IMR-90 (cell line): ENCODE results near the gene PAK6. TPM values are rescaled to one million over a fixed set of nuclear protein-coding genes. Genes with fewer than 3 reads are reported as not detected.

Experiments
- ATAC-seq: fragments of 200-7000 bp; cut with Tn5 transposase; 2 replicates; pipeline ENCODE4 v1.9.1; 2020; ENCODE audit warnings: low read depth, mild to moderate bottlenecking, moderate library complexity
- BruUV-seq: library from RNA; stranded (reverse); fragments of 400-500 nt; replicated peaks from 2 replicates; lab custom pipeline; 2021; lab: Mats Ljungman, UMichigan
- CTCF ChIA-PET: fragments of 300-600 bp; formaldehyde crosslinking; extraction: SDS; loops from one replicate; lab custom pipeline; 2021; ENCODE audit warnings: antibody characterized with exemption; lab: Yijun Ruan, JAX
- POLR2A ChIA-PET: fragments of 300-600 bp; sonication (Branson Sonifier 250); formaldehyde crosslinking; loops from one replicate; lab custom pipeline; 2022; ENCODE audit warnings: antibody characterized with exemption; ENCODE audit not compliant: unreplicated experiment; lab: Charles Lee
- DNase-seq: peaks from one replicate; pipeline ENCODE4 v3.0.0; 2013
- H2AFZ ChIP-seq: replicated peaks from 2 replicates; pipeline ENCODE3; 2013; ENCODE audit warnings: low read length, mild to moderate bottlenecking; ENCODE audit not compliant: poor library complexity
- H2AK5ac ChIP-seq: 2 replicates; pipeline ENCODE4 v1.6.1; 2013; ENCODE audit warnings: low read depth, low read length, inconsistent platforms
- H2AK9ac ChIP-seq: replicated peaks from 2 replicates; pipeline ENCODE3; 2013; ENCODE audit warnings: mild to moderate bottlenecking, low read depth, low read length, moderate library complexity; ENCODE audit not compliant: poor library complexity
- H2BK120ac ChIP-seq: 2 replicates; pipeline ENCODE4 v1.6.1; 2013; ENCODE audit warnings: low read depth, low read length, inconsistent platforms
- H2BK15ac ChIP-seq: 3 replicates; pipeline ENCODE4 v1.6.1; 2013; ENCODE audit warnings: low read depth, low read length, inconsistent platforms
- H2BK20ac ChIP-seq: 2 replicates; pipeline ENCODE4 v1.6.1; 2013; ENCODE audit warnings: low read depth, mild to moderate bottlenecking, inconsistent platforms, low read length, moderate library complexity
- H2BK5ac ChIP-seq: 2 replicates; pipeline ENCODE4 v1.6.1; 2013; ENCODE audit warnings: mild to moderate bottlenecking, low read depth, low read length, inconsistent platforms; ENCODE audit not compliant: poor library complexity, severe bottlenecking
- H3K14ac ChIP-seq: replicated peaks from 2 replicates; pipeline ENCODE4 v1.6.1; 2013; ENCODE audit warnings: low read depth, low read length, inconsistent platforms
- H3K18ac ChIP-seq: 2 replicates; pipeline ENCODE4 v1.6.1; 2013; ENCODE audit warnings: low read depth, low read length, control low read depth
- H3K23ac ChIP-seq: 2 replicates; pipeline ENCODE4 v1.6.1; 2013; ENCODE audit warnings: low read depth, low read length, inconsistent platforms
- H3K27ac ChIP-seq: 2 replicates; pipeline ENCODE4 v1.5.1; 2013; ENCODE audit warnings: mild to moderate bottlenecking, control low read depth, low read length; ENCODE audit not compliant: insufficient read depth
- H3K27me3 ChIP-seq: 2 replicates; pipeline ENCODE4 v1.6.1; 2013; ENCODE audit warnings: low read length; ENCODE audit not compliant: control insufficient read depth, insufficient read depth
- H3K36me3 ChIP-seq: 2 replicates; pipeline ENCODE4 v1.6.1; 2013; ENCODE audit warnings: low read length, mixed read lengths; ENCODE audit not compliant: control insufficient read depth, insufficient read depth
- H3K4ac ChIP-seq: 2 replicates; pipeline ENCODE4 v1.6.1; 2013; ENCODE audit warnings: low read depth, low read length, inconsistent platforms
- H3K4me1 ChIP-seq: 2 replicates; pipeline ENCODE4 v1.6.1; 2013; ENCODE audit warnings: low read length, mixed read lengths; ENCODE audit not compliant: control insufficient read depth, insufficient read depth
- H3K4me2 ChIP-seq: 2 replicates; pipeline ENCODE4 v1.6.1; 2013; ENCODE audit warnings: low read depth, mild to moderate bottlenecking, control low read depth, low read length, moderate library complexity
- H3K4me3 ChIP-seq: 2 replicates; pipeline ENCODE4 v1.5.1; 2013; ENCODE audit warnings: low read depth, mild to moderate bottlenecking, control low read depth, low read length, moderate library complexity; ENCODE audit not compliant: insufficient read depth
- H3K56ac ChIP-seq: 2 replicates; pipeline ENCODE4 v1.6.1; 2013; ENCODE audit warnings: low read length, inconsistent platforms; ENCODE audit not compliant: insufficient read depth; ENCODE audit errors: extremely low read depth
- H3K79me1 ChIP-seq, 2 experiments: 2 replicates each; pipeline ENCODE4 v1.6.1; 2013; ENCODE audit warnings: low read length in 2 of 2, inconsistent platforms in 1 of 2, low read depth in 1 of 2
- H3K9ac ChIP-seq: 2 replicates; pipeline ENCODE4 v1.6.1; 2013; ENCODE audit warnings: low read depth, low read length, control low read depth
- H3K9me1 ChIP-seq: 2 replicates; pipeline ENCODE4 v1.6.1; 2013; ENCODE audit warnings: low read length, inconsistent platforms; ENCODE audit not compliant: insufficient read depth
- H3K9me3 ChIP-seq: 2 replicates; pipeline ENCODE4 v1.6.1; 2013; ENCODE audit warnings: low read length; ENCODE audit not compliant: control insufficient read depth, insufficient read depth
- H4K20me1 ChIP-seq: 2 replicates; pipeline ENCODE4 v1.6.1; 2013; ENCODE audit warnings: low read length, inconsistent platforms; ENCODE audit not compliant: insufficient read depth
- H4K5ac ChIP-seq: 2 replicates; pipeline ENCODE4 v1.6.1; 2013; ENCODE audit warnings: mild to moderate bottlenecking, low read depth, low read length, control low read depth
- H4K8ac ChIP-seq, 2 experiments: 2 replicates each; pipeline ENCODE4 v1.6.1; 2013; ENCODE audit warnings: low read depth in 2 of 2, low read length in 2 of 2, control low read depth in 1 of 2, inconsistent platforms in 1 of 2
- H4K91ac ChIP-seq: 2 replicates; pipeline ENCODE4 v1.6.1; 2013; ENCODE audit warnings: low read depth, low read length, inconsistent platforms; ENCODE audit not compliant: insufficient read depth
- BHLHE40 ChIP-seq: fragments of 150-350 bp; IDR thresholded peaks from 2 replicates; pipeline ENCODE4 v1.6.1; 2016; ENCODE audit warnings: mild to moderate bottlenecking, low read depth, low read length
- CHD1 ChIP-seq: IDR thresholded peaks from 2 replicates; pipeline ENCODE4 v1.6.1; 2012; ENCODE audit warnings: low read depth, low read length, improper control_type of control experiment
- FOS ChIP-seq: fragments of 150-350 bp; IDR thresholded peaks from 2 replicates; pipeline ENCODE4 v1.6.1; 2016; ENCODE audit warnings: low read depth, low read length
- MAFK ChIP-seq: IDR thresholded peaks from 2 replicates; pipeline ENCODE4 v1.6.1; 2012; ENCODE audit warnings: low read depth, low read length, improper control_type of control experiment
- MAZ ChIP-seq: IDR thresholded peaks from 2 replicates; pipeline ENCODE4 v1.6.1; 2012; ENCODE audit warnings: low read depth, mild to moderate bottlenecking, low read length, improper control_type of control experiment, moderate library complexity, borderline replicate concordance
- MXI1 ChIP-seq: IDR thresholded peaks from 2 replicates; pipeline ENCODE4 v1.6.1; 2012; ENCODE audit warnings: low read depth, mild to moderate bottlenecking, low read length, moderate library complexity, borderline replicate concordance
- NFE2L2 ChIP-seq: fragments of 150-350 bp; IDR thresholded peaks from 2 replicates; pipeline ENCODE4 v1.6.1; 2016; ENCODE audit warnings: low read depth, mild to moderate bottlenecking, low read length
- POLR2A ChIP-seq: IDR thresholded peaks from 2 replicates; pipeline ENCODE4 v1.6.1; 2012; ENCODE audit warnings: mild to moderate bottlenecking, low read depth, low read length
- RAD21 ChIP-seq: IDR thresholded peaks from 2 replicates; pipeline ENCODE4 v1.6.1; 2012; ENCODE audit warnings: low read length, improper control_type of control experiment
- RCOR1 ChIP-seq: IDR thresholded peaks from 2 replicates; pipeline ENCODE4 v1.6.1; 2012; ENCODE audit warnings: mild to moderate bottlenecking, low read length, improper control_type of control experiment; ENCODE audit not compliant: insufficient replicate concordance
- RFX5 ChIP-seq: IDR thresholded peaks from 2 replicates; pipeline ENCODE4 v1.8.0; 2012; ENCODE audit warnings: low read depth, mild to moderate bottlenecking, low read length, moderate library complexity
- WGBS, 2 experiments: methylation state at CpG; one replicate each; pipeline versions ENCODE4 v1.1.5 to v1.1.7; 2013; ENCODE audit warnings: missing lambda C conversion rate in 2 of 2; ENCODE audit not compliant: insufficient read length in 1 of 2; ENCODE audit errors: extremely low coverage in 2 of 2; 5-methylcytosine and 5-hydroxymethylcytosine counted together
- dilution Hi-C: fragments of 300-500 bp; cut with HindIII; formaldehyde crosslinking; loops from one replicate; pipeline ENCODE4 v1.14.3; 2018; ENCODE audit warnings: low sequenced_read_pairs; ENCODE audit not compliant: unreplicated experiment
- in situ Hi-C: fragments of 300-500 bp; cut with MboI; formaldehyde crosslinking; loops from 3 replicates; pipeline ENCODE4 v1.14.3; 2019; ENCODE audit warnings: low sequenced_read_pairs, inconsistent platforms, mixed read lengths
- intact Hi-C: fragments of 100-400 bp; cut with micrococcal nuclease; formaldehyde crosslinking; loops from 2 replicates; pipeline ENCODE4 v1.10.0; 2022
- polyA plus RNA-seq, 3 experiments: library from polyadenylated mRNA; depleted of rRNA; stranded (reverse); fragments of >200 nt; gene quantifications; 2 replicates each; pipeline ENCODE4 v1.2.3, GENCODE V29; 2012; ENCODE audit warnings: low replicate concordance in 1 of 3
- total RNA-seq: library from RNA; depleted of rRNA; stranded (reverse); fragments of >200 nt; gene quantifications from 2 replicates; pipeline ENCODE4 v1.2.3, GENCODE V29; 2012
- TF ChIP-seq, protein P1 (sequence below): fragments of 150-350 bp; IDR thresholded peaks from 2 replicates; pipeline ENCODE4 v1.6.1; 2016; ENCODE audit warnings: low read depth, mild to moderate bottlenecking, low read length, moderate library complexity, borderline replicate concordance
- TF ChIP-seq, protein P2 (sequence below): fragments of 150-350 bp; IDR thresholded peaks from 2 replicates; pipeline ENCODE4 v1.6.1; 2017; ENCODE audit warnings: mild to moderate bottlenecking, antibody characterized with exemption, low read length, low read depth

The PAK6 gene
- total and polyA plus RNA-seq, 2 of the 4 experiments (the other 2 are of a cell fraction): 0.21 TPM; not detected in 1

DNA sequence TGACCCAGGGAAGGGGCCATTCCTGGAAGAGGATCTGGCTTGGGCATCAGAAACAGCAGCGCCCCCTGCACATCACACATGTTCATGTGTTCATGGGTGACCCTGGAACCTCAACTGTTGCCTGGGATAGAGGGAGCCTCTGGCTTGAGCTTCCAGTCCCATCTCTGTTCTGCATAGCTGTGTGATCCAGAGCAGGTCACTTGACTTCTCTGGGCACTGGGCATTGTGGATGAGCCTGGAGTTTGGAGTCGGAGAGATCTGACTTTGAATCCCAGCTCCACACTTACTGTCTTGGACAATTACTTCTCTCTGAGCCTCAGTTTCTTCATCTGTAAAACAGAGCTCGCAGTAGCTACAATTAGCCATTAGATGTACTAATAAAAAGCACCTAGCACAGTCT is 15.6 kb downstream of the PAK6 start:
- BruUV-seq: no TSS peak
- 60% methylated on average over 1 of the region's 3 CpGs; no CpG with 5 or more reads in 1 of the 2 experiments for WGBS, 2 experiments
- Histone ChIP-seq H3K4ac (no peak overlapping the region), H3K79me1 (no peaks in the 10 kb centered on the region), H3K9me1 (peaks cover 4% of the 10 kb centered on the region; the same call in 1 of the 2 replicates), H3K4me2 (no peak overlapping the region), H3K4me1 (peaks cover 3% of the 10 kb centered on the region; the same call in 1 of the 2 replicates), H2AK9ac (no peak overlapping the region), H4K91ac (no peak overlapping the region), H3K18ac (no peak overlapping the region), H2BK5ac (no peak overlapping the region), H3K9ac (no peak overlapping the region), H3K4me3 (no peak overlapping the region), H2BK120ac (no peak overlapping the region), H3K23ac (no peak overlapping the region), H3K14ac (no peak overlapping the region), H3K56ac (no peak overlapping the region), H3K36me3 (no peaks in the 10 kb centered on the region), H2BK15ac (no peak overlapping the region), H2BK20ac (no peak overlapping the region), H4K8ac (no peak overlapping the region), H3K27me3 (peaks cover 53% of the 10 kb centered on the region), H4K20me1 (no peaks in the 10 kb centered on the region), H3K9me3 (no peaks in the 10 kb centered on the region), H2AK5ac (no peak overlapping the region), H3K27ac (no peak overlapping the region), H2AFZ (no peak overlapping the region), H4K5ac (no peak overlapping the region)
- ATAC-seq: no peak
- intact Hi-C loops: no loop called here
- dilution Hi-C loops: no loop called here
- TF ChIP-seq RFX5 (no peak), BHLHE40 (no peak), NFE2L2 (no peak), FOS (no peak), RAD21 (no peak), MAZ (no peak), RCOR1 (no peak), MAFK (no peak), CHD1 (no peak), POLR2A (no peak), MXI1 (no peak)
- TF ChIP-seq, protein P1, sequence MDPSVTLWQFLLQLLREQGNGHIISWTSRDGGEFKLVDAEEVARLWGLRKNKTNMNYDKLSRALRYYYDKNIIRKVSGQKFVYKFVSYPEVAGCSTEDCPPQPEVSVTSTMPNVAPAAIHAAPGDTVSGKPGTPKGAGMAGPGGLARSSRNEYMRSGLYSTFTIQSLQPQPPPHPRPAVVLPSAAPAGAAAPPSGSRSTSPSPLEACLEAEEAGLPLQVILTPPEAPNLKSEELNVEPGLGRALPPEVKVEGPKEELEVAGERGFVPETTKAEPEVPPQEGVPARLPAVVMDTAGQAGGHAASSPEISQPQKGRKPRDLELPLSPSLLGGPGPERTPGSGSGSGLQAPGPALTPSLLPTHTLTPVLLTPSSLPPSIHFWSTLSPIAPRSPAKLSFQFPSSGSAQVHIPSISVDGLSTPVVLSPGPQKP: no peak
- TF ChIP-seq, protein P2, sequence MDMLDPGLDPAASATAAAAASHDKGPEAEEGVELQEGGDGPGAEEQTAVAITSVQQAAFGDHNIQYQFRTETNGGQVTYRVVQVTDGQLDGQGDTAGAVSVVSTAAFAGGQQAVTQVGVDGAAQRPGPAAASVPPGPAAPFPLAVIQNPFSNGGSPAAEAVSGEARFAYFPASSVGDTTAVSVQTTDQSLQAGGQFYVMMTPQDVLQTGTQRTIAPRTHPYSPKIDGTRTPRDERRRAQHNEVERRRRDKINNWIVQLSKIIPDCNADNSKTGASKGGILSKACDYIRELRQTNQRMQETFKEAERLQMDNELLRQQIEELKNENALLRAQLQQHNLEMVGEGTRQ: no peak
- in situ Hi-C loops: no loop called here
- no peak for DNase-seq
- ChIA-PET CTCF (no interaction called here), POLR2A (no interaction called here)
